A549 (cell line): ENCODE data around the gene GLRX3. TPM values are rescaled to one million over a fixed set of nuclear protein-coding genes. Genes with fewer than 3 reads are reported as not detected.
A peak's percentile ranks its signal among the peaks of the same experiment; 100 is the strongest.

ENCODE experiments used
- ATAC-seq, 2 experiments: fragments of 200-7000 bp in 1 of 2; fragments of >200 bp in 1 of 2; cut with Nextera tagmentation in 1 of 2; cut with Tn5 transposase in 1 of 2; 3 replicates each; pipeline versions ENCODE4 v1.8.0 to v1.9.1; 2018 to 2020; ENCODE audit warnings: mild to moderate bottlenecking in 1 of 2, moderate library complexity in 1 of 2
- CTCF ChIA-PET: fragments of 300-600 bp; sonication (Branson Sonifier 250); formaldehyde crosslinking; extraction: SDS; loops from one replicate; lab custom pipeline; 2021; ENCODE audit warnings: antibody characterized with exemption, inconsistent platforms; lab: Yijun Ruan, JAX
- POLR2A ChIA-PET: fragments of 350-600 bp; formaldehyde crosslinking; extraction: SDS; loops from one replicate; lab custom pipeline; 2021; ENCODE audit warnings: antibody characterized with exemption, inconsistent platforms; lab: Yijun Ruan, JAX
- DNase-seq, 2 experiments: peaks; one replicate each; pipeline versions ENCODE4 v3.0.0 to v3.0.0-alpha.2; 2011 to 2016; ENCODE audit warnings: low read depth in 1 of 2, low spot score in 1 of 2
- FAIRE-seq: peaks from 2 replicates; lab custom pipeline; 2011; peaks lifted over from hg19 to GRCh38; lab: Jason Lieb, UNC
- H3K27ac ChIP-seq, 2 experiments: fragments of >200 bp; sonication (Bioruptor Twin); formaldehyde crosslinking; 3 replicates each; pipeline ENCODE4 v1.5.1; 2016 to 2017
- H3K4me1 ChIP-seq: fragments of >200 bp; sonication (Bioruptor Twin); formaldehyde crosslinking; 3 replicates; pipeline ENCODE4 v1.6.1; 2016
- H3K4me2 ChIP-seq: fragments of >200 bp; sonication (Bioruptor Twin); formaldehyde crosslinking; 3 replicates; pipeline ENCODE4 v1.6.1; 2016
- H3K4me3 ChIP-seq: fragments of >200 bp; sonication (Bioruptor Twin); formaldehyde crosslinking; 3 replicates; pipeline ENCODE4 v1.5.1; 2016
- H3K9me3 ChIP-seq: fragments of >200 bp; sonication (Bioruptor Twin); formaldehyde crosslinking; 3 replicates; pipeline ENCODE4 v1.6.1; 2016
- CEBPB ChIP-seq, 2 experiments: fragments of >200 bp in 1 of 2; sonication (Bioruptor Twin) in 1 of 2; formaldehyde crosslinking in 1 of 2; IDR thresholded peaks; 2 replicates each; pipeline ENCODE4 v1.6.1; 2012 to 2016
- CTCF ChIP-seq: fragments of >200 bp; sonication (Bioruptor Twin); formaldehyde crosslinking; IDR thresholded peaks from 3 replicates; pipeline ENCODE4 v1.5.1; 2016
- HDAC2 ChIP-seq: fragments of 200-600 bp; sonication (generic); IDR thresholded peaks from 2 replicates; pipeline ENCODE4 v1.6.1; 2016
- HMGXB4 ChIP-seq: fragments of 250-450 bp; sonication (Bioruptor Pico); IDR thresholded peaks from 2 replicates; pipeline ENCODE4 v1.5.0; 2021; ENCODE audit warnings: mild to moderate bottlenecking, moderate library complexity, borderline replicate concordance
- NPAS2 ChIP-seq: fragments of 250-450 bp; sonication (Bioruptor Pico); IDR thresholded peaks from 2 replicates; pipeline ENCODE4 v1.8.0; 2022; ENCODE audit warnings: mild to moderate bottlenecking, moderate library complexity, borderline replicate concordance
- RARB ChIP-seq: fragments of 250-450 bp; sonication (Bioruptor Pico); IDR thresholded peaks from 2 replicates; pipeline ENCODE4 v1.8.0; 2021; ENCODE audit warnings: mild to moderate bottlenecking, moderate library complexity
- RCOR1 ChIP-seq: fragments of 150-350 bp; IDR thresholded peaks from 2 replicates; pipeline ENCODE4 v1.6.1; 2014; ENCODE audit warnings: antibody characterized with exemption, low read length, low read depth
- SMC3 ChIP-seq: fragments of >200 bp; sonication (Bioruptor Twin); formaldehyde crosslinking; IDR thresholded peaks from 3 replicates; pipeline ENCODE4 v1.6.1; 2018; ENCODE audit warnings: inconsistent platforms
- SREBF2 ChIP-seq: fragments of 450-650 bp; IDR thresholded peaks from 2 replicates; pipeline ENCODE4 v1.6.1; 2014; ENCODE audit warnings: mild to moderate bottlenecking, moderate library complexity
- ZC3H11A ChIP-seq: fragments of 450-650 bp; IDR thresholded peaks from 2 replicates; pipeline ENCODE4 v1.6.1; 2014; ENCODE audit warnings: antibody characterized with exemption, mild to moderate bottlenecking
- ZSCAN20 ChIP-seq: fragments of 250-450 bp; sonication (Bioruptor Pico); IDR thresholded peaks from 2 replicates; pipeline ENCODE4 v1.8.0; 2022; ENCODE audit warnings: mild to moderate bottlenecking, moderate library complexity
- WGBS: methylation state at CpG from one replicate; pipeline ENCODE4 v1.1.6; 2017; ENCODE audit errors: missing lambda C conversion rate; 5-methylcytosine and 5-hydroxymethylcytosine counted together
- polyA plus RNA-seq, 4 experiments: library from polyadenylated mRNA; depleted of rRNA in 3 of 4; stranded (reverse); fragments of >200 nt; fragmentation: RNase III in 1 of 4; extraction: RNeasy Plus Mini Kit Qiagen cat#74134 plus additional on column Dnase treatment in 1 of 4; gene quantifications; 2 replicates in 3 of 4; 3 replicates in 1 of 4; pipeline ENCODE4 v1.2.3, GENCODE V29; 2011 to 2017
- TF ChIP-seq, protein P1 (sequence below): IDR thresholded peaks from 2 replicates; pipeline ENCODE4 v1.6.1; 2012; ENCODE audit warnings: low read depth, borderline replicate concordance
- TF ChIP-seq, protein P2 (sequence below): fragments of >200 bp; sonication (Bioruptor Twin); formaldehyde crosslinking; IDR thresholded peaks from 3 replicates; pipeline ENCODE4 v1.6.1; 2016
- TF ChIP-seq, protein P3 (sequence below): fragments of 200-600 bp; sonication (generic); IDR thresholded peaks from 2 replicates; pipeline ENCODE4 v1.6.1; 2016; ENCODE audit warnings: antibody characterized with exemption, mild to moderate bottlenecking, moderate library complexity

The GLRX3 gene
- polyA plus RNA-seq, 2 of the 4 experiments (the other 2 are of a cell fraction) = 153 to 219 TPM

GRCh38 chr10:130159192-130159794 is 23.1 kb downstream of the GLRX3 start:
- ChIA-PET POLR2A (interaction anchor here (2.3 kb wide), 1 partner anchor 49 kb away, joined by 6 read pairs; the partner anchor contains the start of gene C10orf143), CTCF (interaction anchor here (0.8 to 1.4 kb wide), 6 partner anchors 9 to 49 kb away, joined by 3 to 6 read pairs (median 3); partner anchors contain the start of gene C10orf143)
- peaks cover 4% of the 10 kb centered on the region; the same call in 1 of the 3 replicates for H3K4me1 ChIP-seq
- ATAC-seq (no peak), DNase-seq (no peak), FAIRE-seq (no peak)
- no peaks in the 10 kb centered on the region for H3K9me3 ChIP-seq
- no peak overlapping the region for H3K27ac ChIP-seq
- 82% methylated on average over 2 of the region's 2 CpGs for WGBS
- no peak overlapping the region for H3K4me2 ChIP-seq
- no peak overlapping the region for H3K4me3 ChIP-seq
- no peak for TF ChIP-seq RARB (CRISPR knock-in tag)
- no peak for TF ChIP-seq ZSCAN20 (CRISPR knock-in tag)
- TF ChIP-seq, protein P1, sequence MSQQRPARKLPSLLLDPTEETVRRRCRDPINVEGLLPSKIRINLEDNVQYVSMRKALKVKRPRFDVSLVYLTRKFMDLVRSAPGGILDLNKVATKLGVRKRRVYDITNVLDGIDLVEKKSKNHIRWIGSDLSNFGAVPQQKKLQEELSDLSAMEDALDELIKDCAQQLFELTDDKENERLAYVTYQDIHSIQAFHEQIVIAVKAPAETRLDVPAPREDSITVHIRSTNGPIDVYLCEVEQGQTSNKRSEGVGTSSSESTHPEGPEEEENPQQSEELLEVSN = no peak
- TF ChIP-seq HDAC2 = no peak
- TF ChIP-seq ZC3H11A = no peak
- TF ChIP-seq, protein P2, sequence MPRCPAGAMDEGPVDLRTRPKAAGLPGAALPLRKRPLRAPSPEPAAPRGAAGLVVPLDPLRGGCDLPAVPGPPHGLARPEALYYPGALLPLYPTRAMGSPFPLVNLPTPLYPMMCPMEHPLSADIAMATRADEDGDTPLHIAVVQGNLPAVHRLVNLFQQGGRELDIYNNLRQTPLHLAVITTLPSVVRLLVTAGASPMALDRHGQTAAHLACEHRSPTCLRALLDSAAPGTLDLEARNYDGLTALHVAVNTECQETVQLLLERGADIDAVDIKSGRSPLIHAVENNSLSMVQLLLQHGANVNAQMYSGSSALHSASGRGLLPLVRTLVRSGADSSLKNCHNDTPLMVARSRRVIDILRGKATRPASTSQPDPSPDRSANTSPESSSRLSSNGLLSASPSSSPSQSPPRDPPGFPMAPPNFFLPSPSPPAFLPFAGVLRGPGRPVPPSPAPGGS = no peak
- no peak for TF ChIP-seq NPAS2 (CRISPR knock-in tag)
- TF ChIP-seq CEBPB (IDR thresholded peaks at IDR 0.05) = no peak
- TF ChIP-seq SREBF2 = no peak
- no peak for TF ChIP-seq HMGXB4 (CRISPR knock-in tag)
- TF ChIP-seq, protein P3, sequence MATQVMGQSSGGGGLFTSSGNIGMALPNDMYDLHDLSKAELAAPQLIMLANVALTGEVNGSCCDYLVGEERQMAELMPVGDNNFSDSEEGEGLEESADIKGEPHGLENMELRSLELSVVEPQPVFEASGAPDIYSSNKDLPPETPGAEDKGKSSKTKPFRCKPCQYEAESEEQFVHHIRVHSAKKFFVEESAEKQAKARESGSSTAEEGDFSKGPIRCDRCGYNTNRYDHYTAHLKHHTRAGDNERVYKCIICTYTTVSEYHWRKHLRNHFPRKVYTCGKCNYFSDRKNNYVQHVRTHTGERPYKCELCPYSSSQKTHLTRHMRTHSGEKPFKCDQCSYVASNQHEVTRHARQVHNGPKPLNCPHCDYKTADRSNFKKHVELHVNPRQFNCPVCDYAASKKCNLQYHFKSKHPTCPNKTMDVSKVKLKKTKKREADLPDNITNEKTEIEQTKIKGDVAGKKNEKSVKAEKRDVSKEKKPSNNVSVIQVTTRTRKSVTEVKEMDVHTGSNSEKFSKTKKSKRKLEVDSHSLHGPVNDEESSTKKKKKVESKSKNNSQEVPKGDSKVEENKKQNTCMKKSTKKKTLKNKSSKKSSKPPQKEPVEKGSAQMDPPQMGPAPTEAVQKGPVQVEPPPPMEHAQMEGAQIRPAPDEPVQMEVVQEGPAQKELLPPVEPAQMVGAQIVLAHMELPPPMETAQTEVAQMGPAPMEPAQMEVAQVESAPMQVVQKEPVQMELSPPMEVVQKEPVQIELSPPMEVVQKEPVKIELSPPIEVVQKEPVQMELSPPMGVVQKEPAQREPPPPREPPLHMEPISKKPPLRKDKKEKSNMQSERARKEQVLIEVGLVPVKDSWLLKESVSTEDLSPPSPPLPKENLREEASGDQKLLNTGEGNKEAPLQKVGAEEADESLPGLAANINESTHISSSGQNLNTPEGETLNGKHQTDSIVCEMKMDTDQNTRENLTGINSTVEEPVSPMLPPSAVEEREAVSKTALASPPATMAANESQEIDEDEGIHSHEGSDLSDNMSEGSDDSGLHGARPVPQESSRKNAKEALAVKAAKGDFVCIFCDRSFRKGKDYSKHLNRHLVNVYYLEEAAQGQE = no peak
- no peak for TF ChIP-seq SMC3

GRCh38 chr10:130160775-130161174 is 24.6 kb downstream of the GLRX3 start:
- FAIRE-seq = peak; percentile 43
- H3K4me3 ChIP-seq = no peak overlapping the region
- ATAC-seq = peak in 1 of 2 experiments; percentile 52; a peak in 2 of 6 replicates
- WGBS = 87% methylated on average over 6 of the region's 6 CpGs
- TF ChIP-seq RCOR1 = no peak
- TF ChIP-seq CTCF = 0 out of 3 replicates have a peak, but pooled peaks have one; percentile 7
- peaks cover 4% of the 10 kb centered on the region; the same call in 1 of the 3 replicates for H3K4me1 ChIP-seq
- no peaks in the 10 kb centered on the region for H3K9me3 ChIP-seq
- peak in 1 of 2 experiments; percentile 38 for DNase-seq
- ChIA-PET POLR2A (interaction anchor here (2.3 kb wide), 1 partner anchor 50 kb away, joined by 6 read pairs; the partner anchor contains the start of gene C10orf143), CTCF (interaction anchor here (0.6 kb wide), 1 partner anchor 19 kb away, joined by 3 read pairs; no protein-coding TSS in a partner anchor)
- H3K4me2 ChIP-seq = no peak overlapping the region
- H3K27ac ChIP-seq = no peak overlapping the region
